HG03565 (cell line): ENCODE results near the gene NEDD4L.
"Not testable (repeated sequence)": the region's sequence is repeated elsewhere in the genome, so short reads cannot be mapped to it uniquely, and the experiment has no call there.

Experiments used
- ATAC-seq: cut with Tn5 transposase; IDR thresholded peaks from one replicate; pipeline ENCODE4 v1.9.1; 2021; ENCODE audit warnings: mild to moderate bottlenecking, moderate library complexity; ENCODE audit not compliant: unreplicated experiment

The NEDD4L gene

DNA sequence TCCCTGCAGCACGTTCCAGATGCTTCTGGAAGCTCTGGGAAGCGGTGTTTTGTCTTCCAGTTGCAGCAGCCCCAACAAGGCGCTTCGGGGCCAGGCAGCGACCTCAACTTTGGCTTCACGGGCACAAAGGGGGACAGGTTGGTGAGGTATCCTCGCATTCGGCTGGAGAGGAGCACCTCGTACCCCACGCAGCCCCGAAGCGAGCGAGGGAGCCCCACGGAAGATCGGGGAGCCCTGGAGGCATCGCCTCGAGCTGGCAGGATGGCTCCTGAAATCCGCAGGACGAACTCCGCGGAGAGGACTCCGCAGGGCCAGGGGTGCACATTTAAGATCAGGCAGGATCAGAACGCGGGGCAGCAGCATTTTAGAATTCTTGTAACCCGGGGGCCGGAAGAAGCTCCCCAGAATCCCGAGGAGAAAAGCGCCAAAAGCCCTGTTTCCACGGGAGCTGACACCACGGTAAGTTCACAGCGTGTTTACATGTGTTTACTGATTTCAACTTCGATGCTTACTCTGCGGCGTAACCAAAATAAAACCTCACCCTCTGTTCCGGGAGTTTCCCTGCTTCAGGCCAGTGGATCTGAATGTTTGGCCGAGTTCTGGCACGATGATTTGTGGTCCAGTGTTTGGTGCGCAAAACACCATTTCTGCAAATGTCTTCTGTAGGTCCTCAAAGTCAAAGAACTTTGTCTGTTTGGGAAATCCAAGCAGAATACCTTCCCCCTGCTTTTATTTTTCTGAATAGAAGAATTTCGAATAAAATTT lies 212.5 kb downstream of the NEDD4L start:
- ATAC-seq = no peak

DNA sequence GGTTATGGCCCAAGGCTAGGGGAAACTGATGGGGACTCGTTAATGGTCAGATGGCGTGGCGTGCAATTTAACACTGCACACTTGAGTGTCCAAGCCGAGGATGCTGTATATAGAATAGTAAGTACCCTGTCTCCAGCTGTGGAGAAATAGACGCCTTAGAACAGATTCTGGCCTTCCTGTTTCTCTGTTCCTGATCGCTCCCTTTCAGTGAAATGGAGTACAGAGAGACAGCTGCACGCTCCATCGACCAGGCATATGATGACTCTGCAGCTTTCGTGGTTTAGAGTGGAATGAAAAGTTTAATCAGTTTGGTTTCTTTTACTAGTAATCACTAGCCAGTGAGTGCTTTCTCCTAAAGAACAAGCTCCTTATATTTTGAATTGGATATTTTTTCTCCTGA lies 213.4 kb downstream of the NEDD4L start:
- no peak for ATAC-seq

DNA sequence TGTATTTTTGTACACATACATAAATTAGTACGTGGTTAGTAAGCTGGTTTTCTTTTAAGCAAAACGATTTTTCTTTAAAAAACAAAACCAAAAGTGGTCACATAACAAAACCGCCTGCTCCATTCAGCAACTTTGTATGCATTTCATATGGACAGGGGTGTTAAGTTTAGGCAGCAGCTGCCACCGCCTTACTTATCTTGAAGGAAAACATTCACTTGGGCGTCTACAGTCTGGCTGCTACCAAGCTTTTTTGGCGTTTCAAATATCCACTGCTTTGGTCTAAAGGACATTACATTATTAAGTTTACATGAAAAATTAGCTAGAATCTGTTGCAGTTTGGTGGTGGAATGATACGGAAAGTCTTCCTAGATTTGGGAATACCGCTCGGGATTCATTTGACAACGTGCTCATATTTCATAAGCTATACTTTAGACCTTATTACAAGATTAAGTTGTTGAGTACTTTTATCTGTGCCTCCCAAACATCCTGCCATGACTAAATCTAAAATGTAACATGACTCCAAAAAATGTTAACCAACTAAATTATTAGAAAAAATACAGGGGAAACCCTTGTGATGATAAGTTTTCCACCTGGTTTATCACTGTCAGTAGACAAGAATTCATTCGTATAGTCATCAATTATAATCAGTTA lies 214.8 kb downstream of the NEDD4L start:
- ATAC-seq = no peak

DNA sequence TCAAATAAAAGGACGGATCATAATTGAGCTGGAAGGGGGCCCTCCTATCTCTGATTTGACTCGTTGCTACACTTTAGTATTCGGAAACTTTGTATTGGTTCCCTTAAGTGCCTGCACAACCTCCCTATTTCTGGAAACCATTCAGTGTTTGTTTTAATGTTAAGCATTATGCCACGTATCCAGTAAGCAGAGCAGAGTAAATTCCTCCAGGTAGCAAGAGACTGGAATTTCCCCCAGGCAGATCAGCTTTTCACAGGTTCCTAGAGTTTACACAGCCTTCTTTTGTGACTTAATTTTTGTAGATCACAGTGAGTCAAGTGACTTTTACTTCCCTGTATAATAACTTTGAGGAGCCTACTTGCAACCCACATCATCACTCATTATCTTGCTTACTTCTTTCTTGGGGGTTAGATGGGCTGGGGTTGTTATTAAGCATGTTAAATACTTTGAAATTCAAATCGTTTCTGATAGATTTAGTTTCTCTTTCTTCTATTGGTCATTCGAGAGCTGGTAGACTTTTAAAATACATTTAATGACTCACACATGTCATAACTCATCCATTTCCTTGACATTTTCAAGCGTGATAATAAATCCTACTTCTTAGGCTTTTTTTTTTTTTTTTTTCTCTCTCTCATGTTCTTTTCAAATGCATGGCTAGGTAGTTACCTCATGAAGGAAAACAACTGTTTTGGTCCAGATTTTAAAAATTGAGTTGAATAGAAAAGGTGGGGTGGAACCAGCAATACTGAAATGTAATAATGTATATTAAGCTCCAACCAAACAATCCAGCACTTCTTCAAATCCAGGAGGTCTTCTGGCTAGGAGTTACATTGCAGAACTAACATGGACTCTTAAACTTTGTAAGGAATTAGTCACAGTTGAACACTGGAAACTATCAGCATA lies 219.3 kb downstream of the NEDD4L start:
- no peak for ATAC-seq

DNA sequence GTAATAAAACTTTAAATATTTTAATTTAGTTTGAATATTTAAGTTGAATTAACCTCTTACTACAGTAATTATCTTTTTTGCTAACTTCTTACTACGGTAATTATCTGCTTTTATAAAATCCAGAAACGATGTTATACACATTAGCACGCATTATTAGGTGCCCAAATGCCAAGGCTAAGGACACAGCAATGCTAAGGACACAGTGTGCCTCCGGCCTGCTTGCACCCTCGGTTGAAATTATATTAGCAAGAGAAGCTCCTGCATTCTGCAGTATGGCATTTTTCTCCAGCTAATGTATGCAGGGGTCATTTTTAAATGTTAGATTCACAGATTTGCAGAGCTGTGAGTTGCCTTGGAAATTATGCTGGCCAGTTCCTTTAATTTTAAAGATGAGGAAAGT lies 220.0 kb downstream of the NEDD4L start:
- ATAC-seq = no peak

DNA sequence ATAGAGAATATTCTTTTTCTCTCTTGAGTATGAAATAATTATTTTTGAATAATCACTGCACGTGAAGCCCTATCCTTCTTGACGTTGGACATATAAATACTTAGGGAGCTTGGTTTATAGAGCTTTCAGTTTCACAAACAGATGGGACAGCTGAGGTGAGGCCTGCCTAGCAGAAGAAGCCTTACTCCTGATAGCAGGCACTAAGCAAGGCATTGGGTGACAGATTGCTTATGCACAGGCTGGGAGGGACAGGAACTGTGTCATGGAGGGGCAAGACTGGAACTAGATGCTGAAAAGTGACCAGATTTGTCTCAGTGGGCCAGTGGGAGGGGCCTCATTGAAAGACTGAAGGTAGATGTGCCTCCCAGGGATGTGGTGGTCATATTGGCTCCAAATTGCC lies 220.8 kb downstream of the NEDD4L start:
- no peak for ATAC-seq

DNA sequence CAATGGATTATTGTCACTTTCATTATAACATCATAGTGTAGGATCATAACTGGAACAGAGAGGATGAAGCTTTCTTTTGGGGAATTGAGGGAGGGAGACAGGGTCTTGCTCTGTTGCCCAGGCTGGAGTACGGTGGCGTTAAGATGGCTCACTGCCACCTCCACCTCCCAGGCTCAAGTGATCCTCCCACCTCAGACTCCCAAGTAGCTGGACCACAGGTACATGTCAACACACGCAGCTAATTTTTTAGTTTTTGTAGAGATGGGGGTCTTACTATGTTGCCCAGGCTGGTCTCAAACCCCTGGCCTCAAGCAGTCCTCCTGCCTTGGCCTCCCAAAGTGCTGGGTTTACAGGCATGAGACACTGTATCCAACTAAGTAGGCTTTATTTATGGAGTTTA lies 221.5 kb downstream of the NEDD4L start:
- not testable (repeated sequence) for ATAC-seq

DNA sequence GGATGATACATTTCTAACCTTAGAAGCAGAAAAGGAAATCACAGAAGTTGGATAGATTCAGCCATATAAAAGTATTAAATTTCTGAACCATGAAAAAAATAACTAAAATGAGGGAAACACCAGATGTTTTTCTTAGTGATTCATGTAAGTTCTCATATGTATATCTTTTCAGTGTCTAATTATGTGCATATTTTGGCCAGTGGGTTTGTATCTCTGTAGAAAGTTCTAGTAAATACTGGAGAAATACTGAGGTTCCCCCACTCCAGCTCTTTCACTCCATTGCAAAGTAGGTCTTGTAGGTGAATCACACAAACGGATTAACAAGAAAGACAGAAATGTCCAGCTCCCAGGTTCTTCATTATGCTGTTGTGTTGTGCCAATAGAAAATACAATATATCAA lies 222.3 kb downstream of the NEDD4L start:
- ATAC-seq = no peak

DNA sequence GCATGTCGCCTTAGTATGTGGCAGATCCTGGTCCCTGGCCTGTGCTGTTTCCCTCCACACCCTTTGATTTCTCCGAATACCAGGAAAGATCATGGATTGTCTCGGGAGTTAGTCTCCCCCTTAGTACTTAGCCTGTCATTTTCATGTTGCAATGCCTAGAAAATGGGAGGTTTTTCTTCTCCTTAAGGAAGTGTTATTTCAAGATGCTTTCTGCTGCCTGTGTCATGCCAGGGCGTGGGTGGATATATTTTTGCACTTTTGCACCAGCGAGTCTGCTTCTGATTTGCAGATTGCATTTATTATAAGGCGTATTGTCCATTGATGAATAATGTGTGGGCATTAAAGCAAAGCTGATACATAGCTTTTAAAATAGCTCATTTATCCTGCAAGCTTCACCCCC lies 223.5 kb downstream of the NEDD4L start:
- no peak for ATAC-seq

DNA sequence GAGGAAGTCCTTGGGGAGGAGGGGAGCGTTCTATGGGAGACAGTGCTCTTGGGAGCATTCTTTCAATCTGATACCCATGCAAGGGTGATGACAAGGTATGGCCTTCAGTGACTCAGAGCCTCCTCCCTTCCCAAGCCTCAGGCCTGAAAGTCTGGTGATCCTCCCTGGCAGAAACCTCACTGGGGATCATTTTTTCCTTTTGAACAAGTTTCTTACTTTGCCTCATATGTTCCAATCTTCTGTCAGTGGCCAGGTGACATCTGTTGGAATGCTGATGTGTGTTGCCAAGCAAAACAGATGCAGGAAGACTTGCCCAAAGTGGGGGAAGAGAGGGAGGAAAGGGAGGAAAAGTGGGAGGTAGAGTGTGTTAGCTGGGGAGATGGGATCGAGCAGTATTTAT lies 224.8 kb downstream of the NEDD4L start:
- ATAC-seq = no peak

DNA sequence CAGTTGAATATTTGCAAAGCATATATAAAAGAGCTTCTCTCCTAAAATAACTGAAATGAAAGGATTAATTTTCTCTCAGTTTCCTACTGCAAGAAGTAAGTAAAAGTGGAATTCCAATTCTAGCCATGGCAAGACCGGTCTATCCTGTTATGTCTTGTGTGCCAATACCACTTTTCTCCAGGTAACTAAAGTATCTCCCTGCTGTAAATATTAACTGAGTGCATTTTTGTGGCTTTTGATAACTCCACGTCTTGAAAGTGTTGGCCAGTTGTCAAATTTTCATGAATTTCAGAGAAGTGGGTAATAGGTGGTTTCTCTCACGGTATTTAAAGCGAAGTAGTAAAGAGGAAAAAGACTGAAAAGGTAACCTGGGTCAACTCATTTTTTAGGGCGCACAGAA lies 225.9 kb downstream of the NEDD4L start:
- ATAC-seq = no peak

DNA sequence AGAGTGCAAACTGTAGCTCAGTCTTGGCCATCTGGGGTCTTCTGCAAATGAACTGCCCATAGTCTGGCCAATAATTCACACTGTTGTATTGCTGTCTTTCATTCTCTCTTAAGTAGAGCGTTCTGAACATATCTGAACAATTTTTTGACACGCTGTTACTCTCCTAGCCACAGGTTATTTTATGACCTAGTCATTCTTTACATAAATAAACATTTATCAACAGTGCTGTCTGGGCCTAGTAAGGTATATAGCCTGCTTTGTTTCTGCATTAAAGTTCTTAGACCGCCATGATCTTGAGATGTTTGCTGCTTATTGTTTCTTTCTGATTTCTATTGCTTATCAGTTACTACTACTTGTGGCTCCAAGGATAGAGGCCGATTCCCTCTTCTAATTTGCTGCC lies 226.4 kb downstream of the NEDD4L start:
- no peak for ATAC-seq

DNA sequence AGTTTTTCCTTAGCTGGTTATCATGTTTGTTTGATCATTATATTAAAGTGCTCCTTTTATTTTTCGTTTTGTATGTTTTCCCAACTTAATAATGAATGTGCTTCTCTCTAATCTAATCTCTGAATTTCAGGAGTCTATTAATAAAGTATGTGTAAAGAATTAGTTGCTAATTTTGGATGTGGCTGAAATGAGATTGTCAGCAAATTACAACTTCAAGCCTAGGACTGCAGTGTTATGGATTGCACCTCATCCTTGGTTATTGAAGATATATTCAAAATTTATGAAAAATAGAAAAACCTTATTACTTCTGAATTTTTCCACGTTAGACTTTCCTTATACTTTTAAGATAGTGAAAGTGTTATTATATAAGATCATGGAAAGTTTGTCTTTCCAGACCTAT lies 227.7 kb downstream of the NEDD4L start:
- no peak for ATAC-seq

DNA sequence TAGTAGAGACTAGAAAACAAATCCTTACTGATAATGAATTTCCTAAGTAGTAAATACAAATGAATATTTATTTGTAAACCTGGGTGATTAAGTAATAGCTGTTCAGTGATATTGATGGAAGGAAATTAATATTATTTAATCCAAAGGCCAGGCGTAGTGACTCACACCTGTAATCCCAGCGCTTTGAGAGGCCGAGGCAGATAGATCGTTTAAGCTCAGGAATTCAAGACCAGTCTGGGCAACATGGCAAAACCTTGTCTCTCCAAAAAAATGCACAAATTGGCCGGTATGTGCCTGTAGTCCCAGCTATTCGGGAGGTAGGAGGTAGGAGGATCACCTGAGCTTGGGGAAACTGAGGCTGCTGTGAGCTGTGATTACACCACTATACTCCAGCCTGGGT lies 228.2 kb downstream of the NEDD4L start:
- ATAC-seq = no peak

DNA sequence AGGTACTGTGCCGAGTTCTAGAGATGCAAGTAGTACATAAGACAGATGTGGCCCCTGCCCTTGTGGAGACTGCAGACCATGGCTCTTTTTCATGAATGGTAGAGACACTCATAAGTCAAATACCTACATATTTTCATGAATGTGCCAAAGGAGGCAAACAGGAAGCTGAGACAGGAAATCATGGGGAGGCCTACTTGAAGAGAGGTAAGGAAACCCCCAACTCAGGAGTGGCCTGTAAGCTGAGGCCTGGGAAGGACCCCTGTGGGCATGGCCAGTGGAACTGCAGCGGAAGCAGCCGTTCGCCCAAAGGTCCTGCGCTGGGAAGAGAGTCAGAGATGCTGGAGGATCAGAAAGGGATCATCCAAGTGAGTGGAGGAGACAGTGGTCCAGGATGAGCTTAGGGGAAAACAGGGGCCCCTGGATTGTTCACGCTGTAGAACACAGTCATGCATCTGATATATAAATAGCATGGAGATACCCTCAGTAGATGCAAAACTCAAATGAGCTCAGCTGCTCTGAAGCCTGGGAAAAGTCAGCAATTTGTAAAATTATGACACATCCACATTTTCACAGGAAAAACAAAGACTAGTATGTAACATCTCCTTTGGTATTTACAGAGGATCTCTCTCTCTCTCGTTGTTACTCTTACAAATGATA lies 228.9 kb downstream of the NEDD4L start:
- ATAC-seq = no peak

DNA sequence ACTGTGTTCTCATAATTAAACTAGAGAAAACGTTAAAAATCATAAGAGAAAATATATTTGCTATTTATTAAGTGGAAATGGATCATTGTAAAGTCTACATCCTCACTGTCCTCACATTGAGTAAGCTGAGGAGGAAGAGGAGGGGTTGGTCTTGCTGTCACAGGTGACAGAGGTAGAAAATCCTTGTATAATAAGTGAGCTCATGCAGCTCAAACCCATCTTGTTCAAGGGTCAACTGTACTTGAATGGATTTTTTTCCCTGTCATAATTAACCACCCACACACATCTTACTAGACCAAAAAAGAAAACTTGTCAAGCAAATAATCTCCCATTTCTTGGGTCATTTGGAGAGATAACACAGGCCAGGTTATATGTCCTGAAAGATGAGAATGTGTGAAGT lies 231.2 kb downstream of the NEDD4L start:
- ATAC-seq = no peak

DNA sequence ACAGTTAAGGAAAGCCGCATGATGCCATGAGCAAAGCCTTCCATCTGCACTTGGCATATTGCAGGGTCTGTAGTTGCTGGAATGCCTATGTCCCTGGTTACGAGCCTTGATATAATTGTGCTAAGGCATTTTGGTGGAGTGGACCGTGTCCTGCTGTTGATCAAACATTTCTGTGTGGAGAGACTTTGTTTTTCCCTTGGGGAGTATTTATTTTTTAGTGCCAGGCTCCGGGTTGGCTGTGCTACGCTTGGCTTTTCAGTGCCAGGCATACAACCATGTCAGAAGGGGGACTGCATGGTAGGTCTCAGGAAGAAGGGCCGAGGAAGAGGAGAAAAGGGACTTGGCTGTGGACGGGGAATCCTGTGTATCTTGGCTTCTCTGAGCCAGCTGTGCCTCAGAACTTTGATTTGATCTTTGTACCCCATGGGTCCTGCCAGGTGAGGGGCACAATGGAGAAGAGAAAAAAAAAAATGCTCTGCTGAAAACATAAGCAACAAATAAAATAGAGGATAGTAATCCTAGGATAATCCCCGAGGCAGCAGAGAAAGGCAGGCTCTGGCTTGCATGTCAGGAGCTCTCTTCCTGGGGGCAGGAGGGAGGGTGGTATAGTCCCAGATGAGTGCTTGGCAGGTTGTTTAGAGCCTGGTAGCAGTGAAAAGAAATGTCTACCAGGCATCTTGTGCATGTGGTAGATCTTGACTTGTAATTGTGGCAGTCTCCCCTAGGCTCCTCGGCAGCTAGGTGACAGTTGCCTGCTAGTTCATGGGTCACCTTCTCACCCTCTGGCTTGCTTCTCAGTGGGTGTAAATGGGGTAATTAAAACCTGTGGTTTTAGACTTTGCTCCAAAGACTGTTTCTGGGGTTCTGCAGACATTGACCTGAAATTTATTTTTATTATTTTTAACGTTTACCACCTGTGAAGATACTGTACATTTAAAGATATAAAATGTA lies 233.0 kb downstream of the NEDD4L start:
- no peak for ATAC-seq

DNA sequence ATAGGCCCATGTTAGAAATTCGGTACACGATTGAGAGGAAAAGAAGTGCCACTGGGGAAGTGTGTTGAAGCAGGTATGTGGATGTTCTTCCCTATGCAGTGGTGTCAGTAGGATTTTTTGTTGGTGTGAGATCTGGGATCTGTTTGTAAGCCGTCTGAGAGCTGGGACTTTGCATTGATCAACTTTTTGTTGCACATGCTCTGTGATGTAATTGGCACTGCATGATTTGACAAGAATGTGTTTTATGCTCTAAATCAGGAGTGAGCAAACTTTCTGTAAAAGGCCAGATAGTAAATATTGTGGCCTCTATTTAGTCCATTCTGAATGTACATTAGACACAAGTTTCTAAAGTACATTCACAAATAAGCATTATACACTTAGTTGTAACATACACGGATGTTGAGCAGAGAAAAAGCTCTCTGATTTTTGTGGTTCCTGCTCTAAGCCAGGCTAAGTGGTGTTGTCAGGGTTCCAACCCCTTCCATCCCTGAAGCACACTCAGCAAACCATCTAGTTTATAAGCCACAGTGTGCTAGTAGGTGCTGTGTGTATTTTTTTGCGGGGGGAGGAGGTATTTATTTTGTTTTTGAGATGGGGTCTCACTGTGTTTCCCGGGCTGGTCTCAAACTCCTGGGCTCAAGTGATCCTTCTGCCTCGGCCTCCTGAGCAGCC lies 235.6 kb downstream of the NEDD4L start:
- no peak for ATAC-seq

DNA sequence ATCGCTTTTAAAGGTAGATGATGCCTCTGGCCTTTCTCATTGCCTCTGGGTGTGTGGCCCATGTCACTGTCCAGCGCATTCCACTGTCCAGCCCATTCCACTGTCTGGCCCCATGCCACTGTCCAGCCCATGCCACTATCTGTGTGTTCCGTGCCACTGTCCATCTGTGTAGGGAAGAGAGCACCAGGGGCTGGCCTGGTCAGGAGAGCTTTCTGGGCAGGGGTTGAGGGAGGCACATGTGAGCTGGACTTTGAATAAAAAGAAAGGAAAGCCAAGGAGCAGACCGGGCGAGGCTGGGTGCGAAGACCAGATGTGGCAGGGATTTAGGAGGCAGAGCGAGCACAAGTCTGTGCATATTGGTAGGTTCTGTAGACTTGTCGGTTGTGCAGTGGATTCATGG lies 236.2 kb downstream of the NEDD4L start:
- no peak for ATAC-seq

DNA sequence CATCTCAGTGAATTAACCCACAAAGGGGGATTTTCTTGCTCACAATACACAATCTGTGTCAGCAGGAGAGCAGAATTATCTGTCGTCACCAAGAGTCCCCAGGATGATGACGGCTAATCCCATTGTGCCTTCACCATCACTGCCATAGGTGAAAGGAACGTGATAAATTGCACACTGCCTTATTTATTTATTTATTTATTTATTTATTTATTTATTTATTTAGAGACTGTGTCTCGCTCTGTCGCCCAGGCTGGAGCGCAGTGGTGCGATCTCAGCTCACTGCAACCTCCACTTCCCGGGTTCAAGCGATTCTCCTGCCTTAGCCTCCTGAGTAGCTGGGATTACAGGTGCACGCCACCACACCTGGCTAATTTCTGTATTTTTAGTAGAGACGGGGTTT lies 238.8 kb downstream of the NEDD4L start:
- ATAC-seq = not testable (repeated sequence)
